ENCODE data around the gene KCNJ16.

The KCNJ16 gene

DNA sequence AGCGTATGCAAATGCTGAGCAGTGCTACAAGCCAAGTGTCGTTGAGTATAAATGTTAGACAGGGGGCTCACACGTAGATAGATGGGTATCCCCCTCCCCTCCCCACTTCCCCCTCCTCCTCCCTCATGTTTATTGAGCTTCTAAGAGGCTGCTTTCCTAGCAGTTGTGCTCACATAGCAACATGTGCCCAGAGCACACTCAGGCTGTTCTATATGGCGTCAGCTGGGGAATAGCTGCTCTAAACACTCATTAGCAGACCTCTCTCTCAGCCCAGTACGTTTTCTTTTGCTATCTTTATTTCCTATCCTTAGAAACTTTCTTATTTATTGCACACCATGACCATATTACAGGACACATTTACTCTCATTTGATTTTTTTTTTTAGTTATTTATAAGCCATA, 96.1 kb downstream of the KCNJ16 start:
- no peak for DNase-seq (ENCODE audit: low read depth)

DNA sequence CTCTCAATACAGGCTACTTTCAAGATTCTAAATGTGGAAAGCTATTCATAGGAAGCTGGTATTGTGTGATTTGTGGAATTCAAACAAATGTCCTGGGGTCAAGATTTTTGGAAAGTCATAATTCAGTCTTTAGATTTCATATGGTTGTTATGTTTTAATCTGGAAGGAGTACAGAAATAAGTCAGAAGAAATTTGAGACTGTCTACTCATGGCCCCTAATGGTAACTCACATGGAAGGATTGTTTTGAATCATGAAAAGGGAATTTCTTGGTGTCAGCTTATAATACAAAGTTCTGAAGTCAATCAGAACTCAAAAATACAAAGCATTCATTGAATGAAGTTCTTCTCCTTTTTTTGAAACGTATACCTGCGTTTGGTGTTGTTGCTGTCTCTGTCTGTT, 97.4 kb downstream of the KCNJ16 start:
- DNase-seq (ENCODE audit: low read depth), result no peak

DNA sequence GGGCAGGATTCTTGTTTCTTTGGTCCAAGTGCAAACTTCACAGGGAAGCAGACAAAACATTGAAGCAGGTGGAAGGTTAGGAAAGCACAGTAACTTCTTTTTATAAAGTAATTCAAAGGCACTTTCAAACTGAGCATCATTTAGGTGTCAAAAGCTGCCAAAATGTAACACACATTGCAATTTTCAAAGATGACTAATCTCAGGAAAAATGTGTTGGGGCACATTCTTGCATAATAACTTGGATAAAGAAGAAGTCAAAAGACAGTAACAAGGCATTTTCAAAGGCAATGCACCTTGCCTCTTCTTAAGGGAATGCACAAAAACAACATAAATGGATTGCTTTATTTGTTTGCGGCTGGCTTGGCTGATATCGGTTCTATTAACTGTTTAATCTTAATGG, 97.9 kb downstream of the KCNJ16 start:
- DNase-seq (ENCODE audit: low read depth), result no peak

DNA sequence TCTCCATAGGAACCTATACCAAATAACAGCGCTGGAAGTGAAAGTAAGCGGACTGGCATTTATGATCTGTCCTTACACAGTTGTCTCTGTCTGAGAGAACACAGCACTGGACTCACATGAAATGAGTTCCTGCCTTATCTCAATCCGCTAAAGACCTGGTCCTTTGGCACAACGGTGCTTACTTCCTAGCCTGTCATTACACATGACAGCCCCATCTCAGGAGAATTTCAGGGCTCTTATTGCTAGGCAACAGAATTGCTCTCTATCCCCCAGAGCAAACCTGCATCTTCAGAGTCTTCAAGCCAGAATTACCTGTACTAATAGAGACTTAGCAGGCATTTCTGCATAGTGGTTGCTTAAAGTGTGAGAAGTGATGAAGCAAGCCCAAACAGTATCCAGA, 98.7 kb downstream of the KCNJ16 start:
- DNase-seq (ENCODE audit: low read depth), result no peak

DNA sequence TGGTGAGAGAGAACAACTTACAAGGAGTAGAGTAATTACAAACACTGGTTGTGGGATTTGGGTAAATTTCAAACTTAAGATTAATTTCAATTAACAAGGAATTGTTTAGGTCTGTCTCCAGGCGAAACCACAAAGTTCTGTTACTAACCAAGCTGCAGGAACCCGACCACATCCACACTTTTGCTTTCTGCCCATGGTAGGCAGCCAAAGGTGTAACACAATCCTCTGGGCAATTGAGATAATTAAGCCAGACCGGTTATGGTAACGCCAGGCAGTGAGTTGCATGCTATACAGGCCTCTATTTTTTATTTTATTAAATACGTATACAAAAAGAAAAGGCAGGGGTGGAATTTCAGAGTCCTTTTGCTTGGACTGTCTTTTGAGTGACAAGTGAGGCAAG, 106.4 kb downstream of the KCNJ16 start:
- no peak for DNase-seq (ENCODE audit: low read depth)

DNA sequence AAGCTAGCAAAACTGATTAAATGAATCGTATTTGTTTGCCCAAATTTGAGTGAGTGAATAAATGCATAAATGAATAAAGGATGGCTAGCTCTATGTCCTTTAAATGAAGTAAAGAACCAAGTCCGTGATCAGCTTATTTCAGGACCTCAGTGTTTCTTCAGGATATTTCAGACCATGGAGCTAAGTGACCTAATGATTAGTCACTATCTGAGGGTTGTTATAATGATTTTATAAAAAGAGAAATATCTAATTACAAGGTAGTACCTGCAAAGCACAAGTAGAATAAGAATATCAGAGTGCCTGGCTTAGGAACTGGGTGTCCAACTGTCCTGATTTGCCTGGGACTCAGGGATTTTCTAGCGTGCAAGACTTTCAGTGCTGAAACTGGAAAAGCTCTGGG, 106.8 kb downstream of the KCNJ16 start:
- no peak for DNase-seq (ENCODE audit: low read depth)

DNA sequence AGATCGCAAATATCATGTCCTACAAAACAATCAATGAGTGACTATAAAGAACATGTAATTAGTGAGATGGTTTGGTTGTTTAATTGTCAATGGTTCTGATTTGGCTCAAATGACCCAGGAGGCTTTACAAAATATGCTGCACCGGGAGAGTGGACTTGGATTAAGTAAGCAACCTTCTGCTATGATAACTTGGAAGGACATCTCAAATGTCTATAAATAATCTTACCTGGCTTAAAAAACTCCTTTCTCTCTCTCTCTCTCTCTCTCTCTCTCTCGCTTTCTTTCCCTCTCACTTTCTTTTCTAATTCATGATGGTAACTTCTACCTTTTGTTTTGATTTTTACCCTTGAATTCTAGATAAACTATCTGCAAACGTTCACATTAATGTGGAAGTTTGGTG, 108.5 kb downstream of the KCNJ16 start:
- DNase-seq (ENCODE audit: low read depth), result no peak

DNA sequence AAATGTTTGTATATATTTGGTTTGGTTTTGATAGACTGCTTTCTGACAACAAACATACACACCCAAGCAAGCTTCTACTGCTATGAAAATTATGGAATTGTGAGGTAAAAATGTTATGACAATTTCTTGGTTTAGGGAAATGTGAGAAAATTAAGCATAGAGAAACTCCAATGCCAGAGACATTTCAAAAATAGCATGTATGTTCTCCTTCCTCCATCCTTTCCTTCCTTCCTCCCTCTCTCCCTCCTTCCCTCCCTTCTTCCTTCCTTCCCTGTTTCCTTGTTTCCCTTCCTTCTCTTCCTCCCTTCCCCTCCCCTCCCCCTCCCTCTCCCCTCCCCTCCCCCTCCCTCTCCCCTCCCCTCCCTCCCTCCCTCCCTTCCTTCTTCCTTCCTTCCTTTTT, 109.2 kb downstream of the KCNJ16 start:
- DNase-seq (ENCODE audit: low read depth), result no peak

DNA sequence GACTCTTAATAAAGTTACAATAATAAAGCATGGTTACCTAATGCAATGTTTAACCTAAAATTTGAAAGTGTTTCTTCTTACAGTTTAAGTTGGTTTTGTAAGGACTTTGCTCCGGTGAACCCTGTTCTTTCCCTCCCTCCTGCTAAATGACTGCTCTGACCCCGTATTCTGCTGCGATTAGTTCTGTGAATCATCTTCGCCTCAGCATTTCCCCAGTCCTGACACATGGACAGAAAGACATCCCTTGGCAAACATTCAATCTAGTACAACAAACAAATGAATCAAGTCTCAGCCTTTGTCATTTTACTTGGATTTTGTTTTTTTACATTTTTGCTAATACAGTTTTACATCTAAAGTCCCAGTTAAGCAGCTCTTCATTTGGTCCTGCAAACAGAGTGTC, 109.7 kb downstream of the KCNJ16 start:
- no peak for DNase-seq (ENCODE audit: low read depth)

Measured in stimulated activated CD8-positive, alpha-beta memory T cell treated with anti-CD3 and anti-CD28 coated beads, Interleukin-15, amount 100 ng/mL, for 24 hours (primary cell).